Right ventricle myocardium inferior (tissue), 1 donor: Measurements from ENCODE around the gene OMD. TPM values are rescaled to one million over a fixed set of nuclear protein-coding genes. Genes with fewer than 3 reads are reported as not detected.

Experiments used
- ATAC-seq: fragments of 200-7000 bp; cut with Tn5 transposase; one replicate; pipeline ENCODE4 v1.9.1; 2020; ENCODE audit warnings: mild to moderate bottlenecking, moderate library complexity
- DNase-seq: peaks from one replicate; pipeline ENCODE4 v3.0.0; 2021; ENCODE audit errors: missing footprints
- intact Hi-C: fragments of 100-400 bp; cut with DNase I; formaldehyde crosslinking; loops from one replicate; pipeline ENCODE4 v1.11.0; 2022
- total RNA-seq: library from RNA; stranded (reverse); fragmentation: NEBNext Ultra II Directional; extraction: Animal tissue kit (Norgen Biotek cat#: 25700); gene quantifications from one replicate; pipeline ENCODE4 v1.2.1, GENCODE V29; 2021
- donor health status: DM: no; HTN: yes; CAD: no; lungs with severe emphysema.

OMD gene
- total RNA-seq, 1 donor from 2014 or later = 3.2 TPM

- ATAC-seq = no peak
- intact Hi-C loops = no loop called here
These were observed 42.5 kb downstream of the OMD start for GRCh38 chr9:92381775-92382174.

DNA sequence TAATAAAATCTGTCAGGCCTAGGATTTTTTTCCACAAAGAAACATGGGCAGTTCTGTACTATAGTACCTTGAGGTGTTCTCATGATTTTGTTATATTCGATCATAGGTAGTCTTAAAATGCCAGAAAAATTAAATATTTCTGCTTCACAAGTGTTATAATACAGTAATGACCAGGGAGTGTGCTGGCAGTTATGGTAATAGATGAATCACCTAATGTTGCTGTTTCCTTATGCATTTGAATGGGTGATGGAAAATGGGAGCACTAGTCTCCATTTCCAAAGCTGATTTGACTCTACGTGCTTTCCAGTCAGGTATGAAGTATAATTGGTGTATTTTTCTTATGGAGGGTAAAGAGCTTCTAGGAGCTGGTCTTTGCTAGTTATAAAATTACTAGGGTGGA lies 43.7 kb downstream of the OMD start:
- intact Hi-C loops = no loop called here
- no peak for ATAC-seq
- DNase-seq = no peak

More at GRCh38 chr9:92381775-92382174, 42.5 kb downstream of the OMD start:
- DNase-seq = no peak

- intact Hi-C loops = no loop called here
These were observed 45.3 kb downstream of the OMD start for GRCh38 chr9:92378865-92379560.

DNA sequence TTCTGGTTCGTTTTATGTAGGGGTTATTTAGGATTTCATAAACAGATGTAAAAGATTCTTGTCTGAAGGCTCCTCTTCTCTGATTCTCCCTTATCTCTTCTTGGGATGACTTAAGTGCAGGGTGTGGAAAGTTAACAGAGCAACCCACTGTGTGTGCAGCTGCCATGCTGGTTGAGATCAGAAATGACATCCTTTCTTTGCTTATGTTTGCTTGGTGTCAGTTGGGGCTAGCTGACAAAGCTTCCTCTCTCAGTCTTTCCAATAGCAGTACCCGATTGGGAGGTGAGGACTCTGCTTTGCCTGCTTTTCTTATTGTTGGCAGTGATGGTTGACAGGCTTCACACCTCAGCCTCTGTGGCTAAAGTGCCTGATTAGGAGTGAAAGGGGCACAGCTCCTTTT lies 46.4 kb downstream of the OMD start:
- ATAC-seq (no peak), DNase-seq (no peak)
- intact Hi-C loops = no loop called here

More at GRCh38 chr9:92378865-92379560, 45.3 kb downstream of the OMD start:
- no peak for ATAC-seq
- no peak for DNase-seq

GRCh38 chr9:92373167-92373566 lies 51.1 kb downstream of the OMD start:
- DNase-seq = no peak
- ATAC-seq = no peak
- intact Hi-C loops = no loop called here

- no peak for ATAC-seq
- DNase-seq = no peak
- intact Hi-C loops = no loop called here
These were observed 55.2 kb downstream of the OMD start for GRCh38 chr9:92369075-92369474.

Other genes with a start within 250 kb of the OMD start
- 54.7 TPM for gene IARS1, start 130.8 kb downstream of the OMD start, total RNA-seq
- gene NOL8, start 99.1 kb downstream of the OMD start, total RNA-seq = 14.2 TPM
- 3.3 TPM for gene CENPP, start 98.5 kb downstream of the OMD start, total RNA-seq
- 9.3 TPM for gene OGN, start 19.9 kb downstream of the OMD start, total RNA-seq
- 5.7 TPM for gene ASPN, start 58.0 kb upstream of the OMD start, total RNA-seq
- 8.5 TPM for gene ECM2, start 111.5 kb upstream of the OMD start, total RNA-seq
- 5.9 TPM for gene IPPK, start 245.7 kb upstream of the OMD start, total RNA-seq